Common myeloid progenitor, CD34-positive (primary cell): ENCODE measurements around the gene SKIC2.
"Not testable (repeated sequence)": the region's sequence is repeated elsewhere in the genome, so short reads cannot be mapped to it uniquely, and the experiment has no call there.

ENCODE experiments used
- CTCF ChIA-PET: fragments of 350-600 bp; sonication (Branson Sonifier 250); formaldehyde crosslinking; loops from one replicate; lab custom pipeline; 2021; ENCODE audit warnings: antibody characterized with exemption; lab: Charles Lee
- POLR2A ChIA-PET: fragments of 350-600 bp; sonication (Branson Sonifier 250); formaldehyde crosslinking; loops from one replicate; lab custom pipeline; 2021; ENCODE audit warnings: antibody characterized with exemption; lab: Charles Lee
- DNase-seq, 3 donors: peaks; one replicate each; pipeline versions ENCODE4 v3.0.0 to v3.0.0-alpha.2; 2013
- H3K27ac ChIP-seq, 2 experiments: 1 replicate in 1 of 2; 2 replicates in 1 of 2; pipeline ENCODE4 v1.7.0; 2013; ENCODE audit warnings: inconsistent platforms in 2 of 2, low read length in 2 of 2, mild to moderate bottlenecking in 2 of 2, low read depth in 1 of 2, moderate library complexity in 1 of 2; ENCODE audit not compliant: severe bottlenecking in 2 of 2, insufficient read depth in 1 of 2, poor library complexity in 1 of 2
- H3K27me3 ChIP-seq, 5 experiments: replicated peaks in 2 of 5; 1 replicate in 3 of 5; 2 replicates in 2 of 5; pipeline versions ENCODE4 v1.6.1 to v1.7.0; 2013; ENCODE audit warnings: low read length in 4 of 5, mild to moderate bottlenecking in 2 of 5, moderate library complexity in 2 of 5, inconsistent platforms in 1 of 5; ENCODE audit not compliant: insufficient read depth in 5 of 5, control insufficient read depth in 4 of 5
- H3K36me3 ChIP-seq, 4 experiments: 1 replicate in 2 of 4; 2 replicates in 2 of 4; pipeline versions ENCODE4 v1.6.1 to v1.7.0; 2013; ENCODE audit warnings: low read length in 3 of 4, control low read depth in 1 of 4, mild to moderate bottlenecking in 1 of 4; ENCODE audit not compliant: control insufficient read depth in 4 of 4, insufficient read depth in 4 of 4
- H3K4me1 ChIP-seq, 4 experiments: 1 replicate in 3 of 4; 2 replicates in 1 of 4; pipeline versions ENCODE4 v1.6.1 to v1.7.1; 2013; ENCODE audit warnings: low read length in 3 of 4, mild to moderate bottlenecking in 3 of 4, control low read depth in 1 of 4, inconsistent platforms in 1 of 4, moderate library complexity in 1 of 4; ENCODE audit not compliant: control insufficient read depth in 4 of 4, insufficient read depth in 4 of 4; ENCODE audit errors: control extremely low read depth in 1 of 4
- H3K4me3 ChIP-seq, 7 experiments: 1 replicate in 4 of 7; 2 replicates in 3 of 7; pipeline versions ENCODE4 v1.5.1 to v1.7.0; 2013; ENCODE audit warnings: mild to moderate bottlenecking in 7 of 7, low read length in 6 of 7, moderate library complexity in 6 of 7, inconsistent platforms in 2 of 7, low read depth in 2 of 7, control low read depth in 1 of 7; ENCODE audit not compliant: insufficient read depth in 4 of 7, control insufficient read depth in 1 of 7; ENCODE audit errors: extremely low read depth in 1 of 7
- H3K9me3 ChIP-seq, 5 experiments: 1 replicate in 4 of 5; 2 replicates in 1 of 5; pipeline versions ENCODE4 v1.6.1 to v1.7.1; 2013; ENCODE audit warnings: low read length in 4 of 5, mild to moderate bottlenecking in 2 of 5, inconsistent platforms in 1 of 5, low read depth in 1 of 5, moderate library complexity in 1 of 5; ENCODE audit not compliant: control insufficient read depth in 4 of 5, insufficient read depth in 2 of 5; ENCODE audit errors: control extremely low read depth in 1 of 5
- WGBS: methylation state at CpG from one replicate; pipeline ENCODE4 v1.1.5; 2013; ENCODE audit not compliant: insufficient coverage; 5-methylcytosine and 5-hydroxymethylcytosine counted together

The SKIC2 gene

DNA sequence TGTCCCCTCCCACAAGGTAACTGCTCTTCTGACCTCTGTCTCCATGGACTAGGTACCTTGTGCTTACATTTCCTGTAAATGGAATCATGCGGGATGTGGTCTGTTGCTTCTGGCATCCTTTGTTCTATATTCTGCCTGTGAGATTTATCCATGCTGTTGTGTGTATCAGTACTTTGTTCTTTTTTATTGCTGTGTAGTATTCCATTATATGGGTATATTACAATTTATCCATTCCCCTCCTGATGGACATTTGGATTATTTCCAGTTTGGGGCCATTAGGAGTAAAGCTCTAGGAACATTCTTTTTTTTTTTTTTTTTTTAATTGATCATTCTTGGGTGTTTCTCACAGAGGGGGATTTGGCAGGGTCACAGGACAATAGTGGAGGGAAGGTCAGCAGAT, 28.0 kb upstream of the SKIC2 start:
- Histone ChIP-seq H3K9me3 (no peaks in the 10 kb centered on the region), H3K36me3 (no peaks in the 10 kb centered on the region), H3K4me3 (no peak overlapping the region), H3K27me3 (peaks cover 0 to 8% (median 0%) of the 10 kb centered on the region in 5 experiments), H3K4me1 (no peaks in the 10 kb centered on the region), H3K27ac (no peak overlapping the region)
- no peak for DNase-seq
- ChIA-PET CTCF (no interaction called here), POLR2A (interaction anchor here (0.5 kb wide), 1 partner anchor 98 kb away, joined by 3 read pairs; no protein-coding TSS in a partner anchor)
- WGBS = no CpG with 5 or more reads among the region's 1 CpG

DNA sequence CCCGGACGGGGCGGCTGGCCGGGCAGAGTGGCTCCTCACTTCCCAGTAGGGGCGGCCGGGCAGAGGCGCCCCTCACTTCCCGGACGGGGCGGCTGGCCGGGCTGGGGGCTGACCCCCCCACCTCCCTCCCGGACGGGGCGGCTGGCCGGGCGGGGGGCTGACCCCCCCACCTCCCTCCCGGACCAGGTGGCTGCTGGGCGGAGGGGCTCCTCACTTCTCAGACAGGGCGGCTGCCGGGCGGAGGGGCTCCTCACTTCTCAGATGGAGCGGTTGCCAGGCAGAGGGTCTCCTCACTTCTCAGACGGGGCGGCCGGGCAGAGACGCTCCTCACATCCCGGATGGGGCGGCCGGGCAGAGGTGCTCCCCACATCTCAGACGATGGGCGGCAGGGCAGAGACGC, 26.8 kb upstream of the SKIC2 start:
- H3K9me3 ChIP-seq, CTCF ChIA-PET, H3K27ac ChIP-seq, DNase-seq, POLR2A ChIA-PET, H3K4me1 ChIP-seq, H3K36me3 ChIP-seq, H3K4me3 ChIP-seq: not testable (repeated sequence)
- H3K27me3 ChIP-seq = peaks cover 0 to 10% (median 0%) of the 10 kb centered on the region in 5 experiments
- 94% methylated on average over 3 of the region's 32 CpGs for WGBS

DNA sequence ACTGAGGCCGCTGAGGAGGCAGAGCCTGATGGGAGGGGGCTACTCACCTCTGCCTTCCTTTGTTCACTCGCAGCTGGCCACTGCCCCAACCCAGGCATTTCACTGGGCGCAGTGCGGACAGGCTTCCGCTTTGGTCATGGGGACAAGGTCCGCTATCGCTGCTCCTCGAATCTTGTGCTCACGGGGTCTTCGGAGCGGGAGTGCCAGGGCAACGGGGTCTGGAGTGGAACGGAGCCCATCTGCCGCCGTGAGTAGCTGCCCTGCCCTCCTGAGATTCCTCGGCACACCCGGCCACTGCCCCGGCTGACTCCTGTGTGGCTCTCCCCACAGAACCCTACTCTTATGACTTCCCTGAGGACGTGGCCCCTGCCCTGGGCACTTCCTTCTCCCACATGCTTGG, 25.4 kb upstream of the SKIC2 start:
- Histone ChIP-seq H3K36me3 (no peaks in the 10 kb centered on the region), H3K4me3 (no peak overlapping the region), H3K27me3 (peaks cover 0 to 6% (median 0%) of the 10 kb centered on the region in 5 experiments), H3K27ac (no peak overlapping the region), H3K9me3 (no peaks in the 10 kb centered on the region), H3K4me1 (no peaks in the 10 kb centered on the region)
- WGBS = 96% methylated on average over 16 of the region's 19 CpGs
- ChIA-PET CTCF (no interaction called here), POLR2A (no interaction called here)
- DNase-seq = no peak

DNA sequence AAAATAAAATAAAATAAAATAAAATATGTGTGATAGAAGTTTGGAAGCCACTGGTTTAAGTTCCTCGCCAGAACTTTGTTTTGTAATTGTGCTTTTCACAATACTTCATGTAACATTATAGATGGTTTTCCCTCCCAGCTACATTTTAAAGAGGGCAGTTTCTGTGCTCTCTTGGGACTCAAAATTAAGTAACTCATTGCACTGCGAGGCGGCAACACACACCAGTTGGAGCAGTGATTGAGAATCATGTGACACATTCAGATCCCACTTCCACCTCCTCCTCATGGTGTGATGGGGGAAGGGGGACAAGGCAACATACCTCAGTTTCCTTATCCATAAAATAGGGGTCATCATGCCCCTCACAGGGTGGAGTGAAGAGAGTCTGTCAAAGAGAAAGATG, 24.0 kb upstream of the SKIC2 start:
- CTCF ChIA-PET = no interaction called here
- Histone ChIP-seq H3K36me3 (no peaks in the 10 kb centered on the region), H3K27ac (no peak overlapping the region), H3K27me3 (peaks cover 0 to 7% (median 0%) of the 10 kb centered on the region in 5 experiments), H3K4me3 (no peak overlapping the region), H3K4me1 (no peaks in the 10 kb centered on the region), H3K9me3 (no peaks in the 10 kb centered on the region)
- DNase-seq = no peak
- no CpG with 5 or more reads among the region's 3 CpGs for WGBS
- POLR2A ChIA-PET = no interaction called here

GRCh38 chr6:31935823-31936222, 23.2 kb upstream of the SKIC2 start:
- WGBS = 96% methylated on average over 8 of the region's 9 CpGs
- no peak for DNase-seq
- Histone ChIP-seq H3K36me3 (no peaks in the 10 kb centered on the region), H3K27ac (no peak overlapping the region), H3K9me3 (no peaks in the 10 kb centered on the region), H3K4me1 (no peaks in the 10 kb centered on the region), H3K27me3 (peaks cover 0 to 7% (median 0%) of the 10 kb centered on the region in 5 experiments), H3K4me3 (no peak overlapping the region)
- ChIA-PET POLR2A (interaction anchor here (0.6 kb wide), 1 partner anchor 16 kb away, joined by 3 read pairs; no protein-coding TSS in a partner anchor), CTCF (no interaction called here)

DNA sequence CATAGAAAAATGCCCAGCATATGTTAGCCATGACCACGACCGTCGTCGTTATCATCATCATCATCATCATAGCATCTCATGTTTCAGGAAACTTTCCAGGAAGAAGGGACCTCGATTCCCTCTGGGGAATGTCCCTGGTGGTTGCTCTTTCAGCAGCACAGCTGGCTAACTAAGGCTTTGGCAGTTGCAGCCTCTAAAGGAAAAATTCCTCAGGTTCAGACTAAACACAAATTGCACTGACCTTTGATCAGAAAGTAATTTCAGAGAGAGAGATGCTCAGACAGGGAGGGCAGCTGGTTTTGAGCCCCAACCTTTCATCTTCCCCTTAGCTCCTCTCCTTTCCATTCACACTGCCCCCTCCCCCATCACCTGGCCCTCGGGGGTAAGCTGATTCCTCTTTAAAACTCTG, 18.7 kb upstream of the SKIC2 start:
- POLR2A ChIA-PET = no interaction called here
- WGBS = 18% methylated on average over 5 of the region's 6 CpGs
- H3K9me3 ChIP-seq = no peaks in the 10 kb centered on the region
- H3K4me1 ChIP-seq = no peaks in the 10 kb centered on the region
- DNase-seq = no peak
- H3K27me3 ChIP-seq = peaks cover 0 to 9% (median 0%) of the 10 kb centered on the region in 5 experiments
- H3K36me3 ChIP-seq = no peaks in the 10 kb centered on the region
- no peak overlapping the region for H3K27ac ChIP-seq
- H3K4me3 ChIP-seq = no peak overlapping the region
- CTCF ChIA-PET = interaction anchor here (1.0 to 4.4 kb wide), 2 partner anchors 13 to 17 kb away, joined by 3 to 15 read pairs; no protein-coding TSS in a partner anchor

DNA sequence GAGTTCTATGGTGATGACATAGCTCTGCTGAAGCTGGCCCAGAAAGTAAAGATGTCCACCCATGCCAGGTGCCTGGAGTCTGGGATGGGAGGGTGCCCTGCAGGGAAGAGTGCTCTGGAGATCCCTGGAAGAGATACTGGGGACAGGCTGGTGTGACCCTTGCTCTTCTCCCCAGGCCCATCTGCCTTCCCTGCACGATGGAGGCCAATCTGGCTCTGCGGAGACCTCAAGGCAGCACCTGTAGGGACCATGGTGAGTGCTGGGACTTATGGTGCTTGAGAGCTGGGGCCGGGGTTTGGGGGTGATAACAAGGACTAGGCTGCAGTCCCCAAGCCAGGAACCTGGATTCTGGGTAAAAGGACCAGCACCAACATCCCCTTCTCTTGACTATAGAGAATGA, 15.2 kb upstream of the SKIC2 start:
- Histone ChIP-seq H3K9me3 (no peaks in the 10 kb centered on the region), H3K27me3 (peaks cover 0 to 7% (median 0%) of the 10 kb centered on the region in 5 experiments), H3K36me3 (no peaks in the 10 kb centered on the region), H3K27ac (no peak overlapping the region), H3K4me3 (no peak overlapping the region), H3K4me1 (no peaks in the 10 kb centered on the region)
- ChIA-PET POLR2A (no interaction called here), CTCF (interaction anchor here (3.2 kb wide), 1 partner anchor 9 kb away, joined by 23 read pairs; no protein-coding TSS in a partner anchor)
- WGBS = 100% methylated on average over 2 of the region's 3 CpGs
- DNase-seq = no peak
